Astrocyte (in vitro differentiated cells and primary cell): ENCODE data around the gene SCAI.

Experiments
- CTCF ChIP-seq: IDR thresholded peaks from 2 replicates; pipeline ENCODE4 v1.5.1; 2011; ENCODE audit warnings: low read depth, mild to moderate bottlenecking, inconsistent platforms, low read length, moderate library complexity; ENCODE audit not compliant: insufficient read depth
- EZH2 ChIP-seq: IDR thresholded peaks from 2 replicates; pipeline ENCODE4 v1.6.1; 2012; ENCODE audit warnings: mild to moderate bottlenecking, low read length, inconsistent platforms; ENCODE audit not compliant: insufficient read depth

GRCh38 chr9:125043631-125044030, 99.7 kb downstream of the SCAI start:
- TF ChIP-seq CTCF = no peak
- no peak for TF ChIP-seq EZH2
